ENCODE results near the gene DPYSL3.

Gene DPYSL3

GRCh38 chr5:147551677-147552076 lies 41.8 kb upstream of the DPYSL3 start:
- DNase-seq (ENCODE audit: low read depth) = no peak
- no peak for TF ChIP-seq CTCF (conservative IDR thresholded peaks at IDR 0.05; ENCODE audit: low read depth, low read length)
- H3K4me3 ChIP-seq (ENCODE audit: low read length) = no peak overlapping the region

GRCh38 chr5:147547730-147548129 lies 37.9 kb upstream of the DPYSL3 start:
- no peak overlapping the region for H3K4me3 ChIP-seq (ENCODE audit: low read length)
- no peak for TF ChIP-seq CTCF (conservative IDR thresholded peaks at IDR 0.05; ENCODE audit: low read depth, low read length)
- DNase-seq (ENCODE audit: low read depth) = no peak

- DNase-seq (ENCODE audit: low read depth) = no peak
- no peak for TF ChIP-seq CTCF (conservative IDR thresholded peaks at IDR 0.05; ENCODE audit: low read depth, low read length)
- H3K4me3 ChIP-seq (ENCODE audit: low read length) = no peak overlapping the region
Observed at GRCh38 chr5:147544556-147544955, 34.7 kb upstream of the DPYSL3 start.

- no peak for TF ChIP-seq CTCF (conservative IDR thresholded peaks at IDR 0.05; ENCODE audit: low read depth, low read length)
Observed at GRCh38 chr5:147539053-147539452, 29.2 kb upstream of the DPYSL3 start.

GRCh38 chr5:147538236-147538635 lies 28.4 kb upstream of the DPYSL3 start:
- TF ChIP-seq CTCF (conservative IDR thresholded peaks at IDR 0.05; ENCODE audit: low read depth, low read length) = no peak
- H3K4me3 ChIP-seq (ENCODE audit: low read length) = no peak overlapping the region
- DNase-seq (ENCODE audit: low read depth) = no peak

More at GRCh38 chr5:147539053-147539452, 29.2 kb upstream of the DPYSL3 start:
- no peak for DNase-seq (ENCODE audit: low read depth)
- H3K4me3 ChIP-seq (ENCODE audit: low read length) = no peak overlapping the region

- no peak for DNase-seq (ENCODE audit: low read depth)
- TF ChIP-seq CTCF (conservative IDR thresholded peaks at IDR 0.05; ENCODE audit: low read depth, low read length) = no peak
- H3K4me3 ChIP-seq (ENCODE audit: low read length) = no peak overlapping the region
Observed at GRCh38 chr5:147534172-147534951, 24.5 kb upstream of the DPYSL3 start.

- TF ChIP-seq CTCF (conservative IDR thresholded peaks at IDR 0.05; ENCODE audit: low read depth, low read length) = no peak
- DNase-seq (ENCODE audit: low read depth) = no peak
- H3K4me3 ChIP-seq (ENCODE audit: low read length) = no peak overlapping the region
Observed at GRCh38 chr5:147532156-147532555, 22.3 kb upstream of the DPYSL3 start.
